ENCODE data around the gene SLC9A9.

Gene SLC9A9

GRCh38 chr3:143573610-143574303 lies 274.5 kb downstream of the SLC9A9 start:
- H3K36me3 ChIP-seq (ENCODE audit: insufficient read depth, low read length) = no peaks in the 10 kb centered on the region
- H3K4me3 ChIP-seq (ENCODE audit: low read depth in 1 of 2, low read length in 2 of 2) = no peak overlapping the region
- H3K79me2 ChIP-seq (ENCODE audit: insufficient read depth, low read length) = no peaks in the 10 kb centered on the region
- no peaks in the 10 kb centered on the region for H3K9me3 ChIP-seq (ENCODE audit: insufficient read depth, low read length, severe bottlenecking)
- no peak overlapping the region for H3K4me2 ChIP-seq (ENCODE audit: insufficient read depth, low read length)
- no peak overlapping the region for H2AFZ ChIP-seq (ENCODE audit: low read depth, low read length)
- TF ChIP-seq EZH2 (IDR thresholded peaks at IDR 0.05; ENCODE audit: borderline replicate concordance, low read depth, low read length, severe bottlenecking) (no peak), CTCF (IDR thresholded peaks at IDR 0.05; ENCODE audit: borderline replicate concordance, extremely low read depth, low read length, poor library complexity, severe bottlenecking) (no peak)
- H3K9ac ChIP-seq (ENCODE audit: low read depth, low read length) = no peak overlapping the region
- ATAC-seq (ENCODE audit: insufficient read depth, low read depth) (no peak), DNase-seq (no peak)
- H3K27ac ChIP-seq (ENCODE audit: low read length) = no peak overlapping the region
- no peaks in the 10 kb centered on the region for H3K27me3 ChIP-seq (ENCODE audit: insufficient read depth, low read length, poor library complexity)
- no peaks in the 10 kb centered on the region for H3K4me1 ChIP-seq (ENCODE audit: insufficient read depth, low read length)
- no peaks in the 10 kb centered on the region for H4K20me1 ChIP-seq (ENCODE audit: insufficient read depth, low read length)

- no peak for DNase-seq
- no peaks in the 10 kb centered on the region for H3K79me2 ChIP-seq (ENCODE audit: insufficient read depth, low read length)
- no peaks in the 10 kb centered on the region for H3K27me3 ChIP-seq (ENCODE audit: insufficient read depth, low read length, poor library complexity)
- no peak overlapping the region for H3K4me3 ChIP-seq (ENCODE audit: low read depth in 1 of 2, low read length in 2 of 2)
- H3K36me3 ChIP-seq (ENCODE audit: insufficient read depth, low read length) = no peaks in the 10 kb centered on the region
- no peak overlapping the region for H2AFZ ChIP-seq (ENCODE audit: low read depth, low read length)
- H3K9me3 ChIP-seq (ENCODE audit: insufficient read depth, low read length, severe bottlenecking) = no peaks in the 10 kb centered on the region
- no peak for TF ChIP-seq CTCF (IDR thresholded peaks at IDR 0.05; ENCODE audit: borderline replicate concordance, extremely low read depth, low read length, poor library complexity, severe bottlenecking)
- TF ChIP-seq EZH2 (IDR thresholded peaks at IDR 0.05; ENCODE audit: borderline replicate concordance, low read depth, low read length, severe bottlenecking) = no peak
- H4K20me1 ChIP-seq (ENCODE audit: insufficient read depth, low read length) = no peaks in the 10 kb centered on the region
- H3K4me2 ChIP-seq (ENCODE audit: insufficient read depth, low read length) = no peak overlapping the region
- H3K9ac ChIP-seq (ENCODE audit: low read depth, low read length) = no peak overlapping the region
- no peak for ATAC-seq (ENCODE audit: insufficient read depth, low read depth)
- no peaks in the 10 kb centered on the region for H3K4me1 ChIP-seq (ENCODE audit: insufficient read depth, low read length)
- H3K27ac ChIP-seq (ENCODE audit: low read length) = no peak overlapping the region
Measured at GRCh38 chr3:143571548-143571947, 276.7 kb downstream of the SLC9A9 start.

GRCh38 chr3:143567823-143568222 lies 280.4 kb downstream of the SLC9A9 start:
- Histone ChIP-seq H3K9ac (ENCODE audit: low read depth, low read length) (no peak overlapping the region), H3K36me3 (ENCODE audit: insufficient read depth, low read length) (no peaks in the 10 kb centered on the region), H3K4me1 (ENCODE audit: insufficient read depth, low read length) (peaks cover 11% of the 10 kb centered on the region), H2AFZ (ENCODE audit: low read depth, low read length) (no peak overlapping the region), H3K79me2 (ENCODE audit: insufficient read depth, low read length) (no peaks in the 10 kb centered on the region), H4K20me1 (ENCODE audit: insufficient read depth, low read length) (no peaks in the 10 kb centered on the region), H3K4me3 (ENCODE audit: low read depth in 1 of 2, low read length in 2 of 2) (no peak overlapping the region), H3K4me2 (ENCODE audit: insufficient read depth, low read length) (no peak overlapping the region), H3K9me3 (ENCODE audit: insufficient read depth, low read length, severe bottlenecking) (no peaks in the 10 kb centered on the region), H3K27me3 (ENCODE audit: insufficient read depth, low read length, poor library complexity) (no peaks in the 10 kb centered on the region), H3K27ac (ENCODE audit: low read length) (no peak overlapping the region)
- ATAC-seq (ENCODE audit: insufficient read depth, low read depth) (no peak), DNase-seq (no peak)
- TF ChIP-seq EZH2 (IDR thresholded peaks at IDR 0.05; ENCODE audit: borderline replicate concordance, low read depth, low read length, severe bottlenecking) (no peak), CTCF (IDR thresholded peaks at IDR 0.05; ENCODE audit: borderline replicate concordance, extremely low read depth, low read length, poor library complexity, severe bottlenecking) (no peak)

Measured in DND-41 (cell line).